BLaER1 treated with 17β-estradiol and CSF1 and Interleukin-3, amounts not matched to agents 10 nM and 100 nM (cell line): ENCODE measurements around the gene IL15RA.

Experiments used
- H3K27ac ChIP-seq, 11 experiments: shearing (Covaris generic); formaldehyde crosslinking; 2 replicates each; pipeline ENCODE4 v1.8.1; 2022
- H3K27me3 ChIP-seq, 11 experiments: shearing (Covaris generic); formaldehyde crosslinking; 2 replicates each; pipeline ENCODE4 v1.8.1; 2022
- H3K36me3 ChIP-seq, 11 experiments: shearing (Covaris generic); formaldehyde crosslinking; 2 replicates each; pipeline ENCODE4 v1.8.1; 2022
- H3K4me1 ChIP-seq, 10 experiments: shearing (Covaris generic); formaldehyde crosslinking; 2 replicates each; pipeline ENCODE4 v1.8.1; 2022
- H3K4me2 ChIP-seq, 11 experiments: shearing (Covaris generic); formaldehyde crosslinking; 2 replicates each; pipeline ENCODE4 v1.8.1; 2022
- H3K4me3 ChIP-seq, 10 experiments: shearing (Covaris generic); formaldehyde crosslinking; 2 replicates each; pipeline ENCODE4 v1.8.1; 2022
- H3K9ac ChIP-seq, 11 experiments: shearing (Covaris generic); formaldehyde crosslinking; 2 replicates each; pipeline ENCODE4 v1.8.1; 2022
- H3K9me3 ChIP-seq, 11 experiments: shearing (Covaris generic); formaldehyde crosslinking; replicated peaks in 1 of 11; 2 replicates each; pipeline ENCODE4 v1.8.1; 2022
- H4K20me1 ChIP-seq, 11 experiments: shearing (Covaris generic); formaldehyde crosslinking; 2 replicates each; pipeline ENCODE4 v1.8.1; 2022
- Cebpa-rat ChIP-seq, 11 experiments: shearing (Covaris generic); IDR thresholded peaks; 2 replicates each; pipeline ENCODE4 v1.8.1; 2022

IL15RA gene

GRCh38 chr10:5904227-5904626 is 73.1 kb downstream of the IL15RA start:
- Histone ChIP-seq H3K4me3 (no peak overlapping the region), H3K4me2 (peak overlapping the region in 8 of 11 experiments; percentile 8 to 70 (median 36); a peak in 14 of 22 replicates), H4K20me1 (peaks cover 0 to 63% (median 21%) of the 10 kb centered on the region in 11 experiments; a peak in 17 of 22 replicates), H3K9me3 (peaks cover 0 to 5% (median 0%) of the 10 kb centered on the region in 11 experiments; a peak in 1 of 22 replicates), H3K4me1 (peaks cover 17 to 33% (median 29%) of the 10 kb centered on the region in 10 experiments), H3K36me3 (peaks cover 45 to 84% (median 69%) of the 10 kb centered on the region in 11 experiments), H3K27me3 (no peaks in the 10 kb centered on the region), H3K9ac (no peak overlapping the region), H3K27ac (peak overlapping the region in 4 of 11 experiments; percentile 1 to 29 (median 18); a peak in 4 of 22 replicates)
- TF ChIP-seq Cebpa-rat (IDR thresholded peaks at IDR 0.05), result no peak

- Histone ChIP-seq H3K4me3 (no peak overlapping the region), H3K27ac (peak overlapping the region in 1 of 11 experiments; percentile 13; a peak in 1 of 22 replicates), H3K27me3 (no peaks in the 10 kb centered on the region), H4K20me1 (peaks cover 5 to 69% (median 22%) of the 10 kb centered on the region in 11 experiments; a peak in 17 of 22 replicates), H3K9ac (no peak overlapping the region), H3K4me1 (peaks cover 17 to 33% (median 29%) of the 10 kb centered on the region in 10 experiments), H3K4me2 (peak overlapping the region in 8 of 11 experiments; percentile 8 to 70 (median 36); a peak in 11 of 22 replicates), H3K36me3 (peaks cover 42 to 81% (median 68%) of the 10 kb centered on the region in 11 experiments), H3K9me3 (peaks cover 0 to 6% (median 0%) of the 10 kb centered on the region in 11 experiments; a peak in 2 of 22 replicates)
- TF ChIP-seq Cebpa-rat (IDR thresholded peaks at IDR 0.05), result no peak
Measured at GRCh38 chr10:5903563-5903962, 73.8 kb downstream of the IL15RA start.

DNA sequence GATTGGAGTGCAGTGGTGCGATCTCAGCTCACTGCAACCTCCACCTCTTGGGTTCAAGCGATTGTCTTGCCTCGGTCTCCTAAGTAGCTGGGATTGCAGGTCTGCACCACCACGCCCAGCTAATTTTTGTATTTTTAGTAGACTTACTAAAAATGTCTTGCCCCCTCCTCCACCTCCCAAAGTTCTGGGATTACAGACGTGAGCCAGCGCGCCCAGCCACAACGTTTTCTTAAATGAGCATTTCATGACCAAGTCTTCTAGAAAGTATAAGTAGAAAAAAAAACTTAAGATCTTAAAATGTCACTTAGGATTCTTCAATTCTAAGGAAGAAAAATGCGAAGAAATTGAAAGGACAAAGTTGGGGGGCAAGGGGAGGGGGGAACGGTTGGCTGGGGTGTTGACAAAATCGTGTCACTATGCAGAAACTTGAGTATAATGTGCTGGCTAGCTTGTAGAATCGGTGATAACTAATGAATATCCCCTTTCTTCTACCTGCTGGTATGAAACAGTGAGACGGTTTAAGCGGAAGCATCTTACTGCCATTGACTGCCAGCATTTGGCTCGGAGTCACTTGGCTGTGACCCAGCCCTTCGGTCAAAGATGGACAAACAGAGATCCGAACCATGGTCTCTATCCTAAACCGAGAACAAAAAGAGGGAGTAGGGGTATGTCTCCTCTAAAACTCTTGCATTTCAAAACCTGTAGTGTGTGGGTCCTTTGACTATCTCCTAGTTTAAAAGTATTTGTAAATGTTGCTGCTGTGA is 74.7 kb downstream of the IL15RA start:
- Histone ChIP-seq H3K9me3 (peaks cover 4 to 14% (median 7%) of the 10 kb centered on the region in 11 experiments; a peak in 21 of 22 replicates), H3K4me3 (no peak overlapping the region), H3K4me2 (no peak overlapping the region), H3K36me3 (peaks cover 40 to 82% (median 70%) of the 10 kb centered on the region in 11 experiments), H3K27me3 (no peaks in the 10 kb centered on the region), H3K9ac (no peak overlapping the region), H4K20me1 (peaks cover 5 to 62% (median 21%) of the 10 kb centered on the region in 11 experiments; a peak in 17 of 22 replicates), H3K4me1 (peaks cover 17 to 33% (median 29%) of the 10 kb centered on the region in 10 experiments), H3K27ac (no peak overlapping the region)
- TF ChIP-seq Cebpa-rat (IDR thresholded peaks at IDR 0.05), result no peak
